ENCODE data around the gene CCNT1. TPM values are rescaled to one million over a fixed set of nuclear protein-coding genes. Genes with fewer than 3 reads are reported as not detected.
"Not testable (repeated sequence)": the region's sequence is repeated elsewhere in the genome, so short reads cannot be mapped to it uniquely, and the experiment has no call there.

Gene CCNT1
- total and polyA plus RNA-seq, 2 experiments from 2014 or later: 5.5 to 19.3 TPM

DNA sequence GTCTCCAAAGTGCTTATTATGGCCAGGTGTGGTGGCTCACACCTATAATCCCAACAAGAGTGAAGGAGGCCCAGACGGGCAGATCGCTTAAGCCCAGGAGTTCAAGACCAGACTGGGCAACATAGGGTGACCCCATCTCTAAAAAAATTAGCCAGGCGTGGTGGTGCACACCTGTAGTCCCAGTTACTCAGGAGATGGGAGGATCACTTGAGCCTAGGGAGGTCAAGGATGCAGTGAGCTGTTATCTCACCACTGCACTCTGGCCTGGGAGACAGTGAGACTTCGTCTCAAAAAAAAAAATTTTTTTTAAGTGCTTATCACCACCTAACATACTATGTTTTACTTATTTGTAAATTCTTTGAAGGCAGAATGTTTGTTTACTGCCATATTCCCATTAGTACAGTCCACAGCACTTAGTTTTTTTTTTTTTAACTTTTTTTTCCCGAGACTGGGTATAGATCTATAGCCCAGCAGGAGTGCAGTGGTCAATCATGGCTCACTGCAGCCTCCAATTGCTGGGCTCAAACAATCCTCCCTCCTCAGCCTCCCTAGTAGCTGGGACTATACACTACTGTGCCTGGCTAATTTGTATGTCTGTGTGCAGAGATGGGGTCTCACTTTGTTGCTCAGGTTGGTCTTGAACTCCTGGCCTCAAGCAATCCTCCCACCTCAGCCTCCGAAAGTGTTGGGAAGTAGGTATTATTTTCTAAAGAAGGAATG is 29.7 kb downstream of the CCNT1 start:
- peaks cover 34% of the 10 kb centered on the region for H3F3A ChIP-seq (ENCODE audit: insufficient read depth)
- H3K79me2 ChIP-seq (ENCODE audit: insufficient read depth): peaks cover 22% of the 10 kb centered on the region
- no peak overlapping the region for H3K4me2 ChIP-seq (ENCODE audit: unreplicated experiment)
- H3K36me3 ChIP-seq (ENCODE audit: low read depth): peaks cover 42% of the 10 kb centered on the region
- no peak overlapping the region for H3K9ac ChIP-seq
- no peaks in the 10 kb centered on the region for H3K4me1 ChIP-seq (ENCODE audit: insufficient read depth)
- peaks cover 7% of the 10 kb centered on the region; the same call in 1 of the 2 replicates for H4K20me1 ChIP-seq (ENCODE audit: insufficient read depth)
- no peaks in the 10 kb centered on the region for H3K27me3 ChIP-seq (replicated peaks; ENCODE audit: insufficient read depth)
- no peaks in the 10 kb centered on the region for H3K9me3 ChIP-seq (ENCODE audit: low read depth)
- no peaks in the 10 kb centered on the region for H3K9me2 ChIP-seq (ENCODE audit: insufficient read depth)
- 79 to 86% methylated on average over 6 of the region's 6 CpGs for WGBS, 2 experiments (ENCODE audit: low coverage in 1 of 2, low lambda C conversion rate in 2 of 2, missing lambda C conversion rate in 2 of 2)
- no peak for TF ChIP-seq EZH2phosphoT487 (IDR thresholded peaks at IDR 0.05; ENCODE audit: insufficient read depth, low read depth)
- no peak for TF ChIP-seq EZH2 (IDR thresholded peaks at IDR 0.05; ENCODE audit: insufficient read depth, poor library complexity, severe bottlenecking)
- H3K4me3 ChIP-seq: no peak overlapping the region
- no peak overlapping the region for H2AFZ ChIP-seq
- DNase-seq: no peak
- H3K27ac ChIP-seq: no peak overlapping the region
- in situ Hi-C loops (cut with MboI): no loop called here

DNA sequence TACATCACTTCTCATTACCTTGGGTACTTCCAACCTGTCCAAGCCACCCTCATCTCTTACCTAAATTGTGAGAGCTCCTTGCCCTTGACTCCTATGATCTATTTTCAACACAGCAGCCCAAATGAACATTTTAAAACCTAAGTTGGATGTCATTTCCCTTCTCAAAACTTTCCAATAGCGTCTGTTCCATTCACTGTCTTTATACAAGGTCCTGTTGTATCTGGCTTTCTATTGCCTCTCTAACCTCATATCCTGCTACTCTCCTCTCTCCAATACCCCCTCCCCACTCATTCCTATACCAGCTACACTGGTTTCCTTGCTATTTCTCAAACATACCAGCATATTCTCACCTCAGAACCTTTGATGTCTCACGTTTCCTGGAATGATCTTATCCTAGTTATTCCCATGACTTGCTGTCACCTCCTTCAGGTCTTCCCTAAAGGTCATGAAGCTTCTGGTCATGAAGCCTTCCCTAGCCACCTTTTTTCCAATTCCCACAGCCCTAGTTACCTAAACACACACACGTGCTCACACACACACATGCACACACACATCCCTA is 30.4 kb downstream of the CCNT1 start:
- Histone ChIP-seq H2AFZ (no peak overlapping the region), H3K36me3 (ENCODE audit: low read depth) (peaks cover 36% of the 10 kb centered on the region), H3K4me3 (no peak overlapping the region), H3K4me2 (ENCODE audit: unreplicated experiment) (no peak overlapping the region), H3K79me2 (ENCODE audit: insufficient read depth) (peaks cover 22% of the 10 kb centered on the region), H4K20me1 (ENCODE audit: insufficient read depth) (peaks cover 7% of the 10 kb centered on the region; the same call in 1 of the 2 replicates), H3K9me2 (ENCODE audit: insufficient read depth) (no peaks in the 10 kb centered on the region), H3K9ac (no peak overlapping the region), H3F3A (ENCODE audit: insufficient read depth) (peaks cover 34% of the 10 kb centered on the region), H3K27me3 (replicated peaks; ENCODE audit: insufficient read depth) (no peaks in the 10 kb centered on the region), H3K4me1 (ENCODE audit: insufficient read depth) (0 out of 2 replicates have a peak, but pooled peaks cover under 1% of the 10 kb centered on the region), H3K9me3 (ENCODE audit: low read depth) (no peaks in the 10 kb centered on the region), H3K27ac (no peak overlapping the region)
- in situ Hi-C loops (cut with MboI): no loop called here
- no peak for DNase-seq
- WGBS, 2 experiments (ENCODE audit: low coverage in 1 of 2, low lambda C conversion rate in 2 of 2, missing lambda C conversion rate in 2 of 2): 45 to 56% methylated on average over 3 of the region's 3 CpGs
- no peak for TF ChIP-seq EZH2 (IDR thresholded peaks at IDR 0.05; ENCODE audit: insufficient read depth, poor library complexity, severe bottlenecking)
- TF ChIP-seq EZH2phosphoT487 (IDR thresholded peaks at IDR 0.05; ENCODE audit: insufficient read depth, low read depth): no peak

- no peak overlapping the region for H3K4me3 ChIP-seq
- no peak for TF ChIP-seq EZH2phosphoT487 (IDR thresholded peaks at IDR 0.05; ENCODE audit: insufficient read depth, low read depth)
- TF ChIP-seq EZH2 (IDR thresholded peaks at IDR 0.05; ENCODE audit: insufficient read depth, poor library complexity, severe bottlenecking): no peak
- WGBS, 2 experiments (ENCODE audit: low coverage in 1 of 2, low lambda C conversion rate in 2 of 2, missing lambda C conversion rate in 2 of 2): 84 to 85% methylated on average over 4 of the region's 4 CpGs
- peaks cover 34% of the 10 kb centered on the region for H3K79me2 ChIP-seq (ENCODE audit: insufficient read depth)
- H4K20me1 ChIP-seq (ENCODE audit: insufficient read depth): no peaks in the 10 kb centered on the region; the same call in 1 of the 2 replicates
- H3K9me3 ChIP-seq (ENCODE audit: low read depth): no peaks in the 10 kb centered on the region
- no peak overlapping the region for H3K4me2 ChIP-seq (ENCODE audit: unreplicated experiment)
- H3K27ac ChIP-seq: no peak overlapping the region
- peaks cover 21% of the 10 kb centered on the region for H3K36me3 ChIP-seq (ENCODE audit: low read depth)
- H3K9me2 ChIP-seq (ENCODE audit: insufficient read depth): no peaks in the 10 kb centered on the region
- peaks cover 25% of the 10 kb centered on the region for H3K4me1 ChIP-seq (ENCODE audit: insufficient read depth)
- in situ Hi-C loops (cut with MboI): no loop called here
- H2AFZ ChIP-seq: no peak overlapping the region
- H3K27me3 ChIP-seq (replicated peaks; ENCODE audit: insufficient read depth): no peaks in the 10 kb centered on the region
- no peak for DNase-seq
- no peak overlapping the region for H3K9ac ChIP-seq
- peaks cover 29% of the 10 kb centered on the region for H3F3A ChIP-seq (ENCODE audit: insufficient read depth)
Measured at GRCh38 chr12:48683534-48683933, 33.0 kb downstream of the CCNT1 start.

DNA sequence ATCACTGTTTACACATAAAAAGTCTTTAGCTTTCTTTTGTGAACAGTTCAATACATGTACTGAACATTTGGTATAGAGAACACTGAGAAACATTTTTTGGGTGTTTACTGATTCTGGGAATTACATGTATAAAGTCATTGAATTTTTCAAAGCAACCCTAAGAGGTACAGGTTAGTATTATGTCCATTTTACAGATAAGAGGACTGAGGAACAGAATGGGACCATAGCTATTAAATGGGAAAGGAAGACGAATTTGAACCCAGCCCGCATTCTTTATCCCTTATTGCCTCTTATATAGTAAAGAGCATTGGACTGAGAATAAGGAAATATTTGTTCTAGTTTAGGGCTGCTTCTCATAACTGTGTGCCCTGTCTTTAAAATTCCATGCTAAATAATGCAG is 33.6 kb downstream of the CCNT1 start:
- Histone ChIP-seq H4K20me1 (ENCODE audit: insufficient read depth) (no peaks in the 10 kb centered on the region; the same call in 1 of the 2 replicates), H3K4me1 (ENCODE audit: insufficient read depth) (peaks cover 31% of the 10 kb centered on the region), H3K9me3 (ENCODE audit: low read depth) (no peaks in the 10 kb centered on the region), H3K27me3 (replicated peaks; ENCODE audit: insufficient read depth) (no peaks in the 10 kb centered on the region), H3K9me2 (ENCODE audit: insufficient read depth) (no peaks in the 10 kb centered on the region), H3K4me3 (peak overlapping the region; percentile 90), H3F3A (ENCODE audit: insufficient read depth) (peaks cover 30% of the 10 kb centered on the region), H3K27ac (no peak overlapping the region), H2AFZ (peak overlapping the region; percentile 98), H3K79me2 (ENCODE audit: insufficient read depth) (peaks cover 40% of the 10 kb centered on the region), H3K4me2 (ENCODE audit: unreplicated experiment) (peak overlapping the region; percentile 84), H3K9ac (peak overlapping the region; percentile 95), H3K36me3 (ENCODE audit: low read depth) (peaks cover 16% of the 10 kb centered on the region)
- WGBS, 2 experiments (ENCODE audit: low coverage in 1 of 2, low lambda C conversion rate in 2 of 2, missing lambda C conversion rate in 2 of 2): 98% methylated on average over 2 of the region's 2 CpGs
- DNase-seq: no peak
- TF ChIP-seq EZH2 (IDR thresholded peaks at IDR 0.05; ENCODE audit: insufficient read depth, poor library complexity, severe bottlenecking) (no peak), EZH2phosphoT487 (IDR thresholded peaks at IDR 0.05; ENCODE audit: insufficient read depth, low read depth) (no peak)
- in situ Hi-C loops (cut with MboI): no loop called here

- H3K79me2 ChIP-seq (ENCODE audit: insufficient read depth): peaks cover 45% of the 10 kb centered on the region
- H3K9me3 ChIP-seq (ENCODE audit: low read depth); in situ Hi-C loops (cut with MboI); H3K9me2 ChIP-seq (ENCODE audit: insufficient read depth); DNase-seq; H4K20me1 ChIP-seq (ENCODE audit: insufficient read depth); H3K27me3 ChIP-seq (replicated peaks; ENCODE audit: insufficient read depth): not testable (repeated sequence)
- peak overlapping the region; percentile 95 for H3K9ac ChIP-seq
- H3K4me2 ChIP-seq (ENCODE audit: unreplicated experiment): peak overlapping the region; percentile 84
- H2AFZ ChIP-seq: peak overlapping the region; percentile 98
- H3K4me1 ChIP-seq (ENCODE audit: insufficient read depth): peaks cover 31% of the 10 kb centered on the region
- peak overlapping the region; percentile 90 for H3K4me3 ChIP-seq
- H3F3A ChIP-seq (ENCODE audit: insufficient read depth): peaks cover 28% of the 10 kb centered on the region
- WGBS, 2 experiments (ENCODE audit: low coverage in 1 of 2, low lambda C conversion rate in 2 of 2, missing lambda C conversion rate in 2 of 2): 8% methylated on average over 19 of the region's 19 CpGs
- H3K36me3 ChIP-seq (ENCODE audit: low read depth): peaks cover 12% of the 10 kb centered on the region
- H3K27ac ChIP-seq: peak overlapping the region; percentile 23; the same call in 1 of the 2 replicates
Measured at GRCh38 chr12:48682533-48682905, 34.0 kb downstream of the CCNT1 start.
